A673 (cell line): Measurements from ENCODE around the gene CASP7.

Experiments used
- EZH2 ChIP-seq: fragments of 200-600 bp; sonication (generic); IDR thresholded peaks from 2 replicates; pipeline ENCODE4 v1.6.1; 2017; ENCODE audit warnings: borderline replicate concordance, low read depth, mild to moderate bottlenecking, mixed read lengths, antibody characterized with exemption, low read length; ENCODE audit not compliant: poor library complexity, severe bottlenecking
- TF ChIP-seq, protein P1 (sequence below): fragments of 300-800, 200-600 bp; sonication (generic); conservative IDR thresholded peaks from 2 replicates; pipeline ENCODE4 v1.5.1; 2017; ENCODE audit warnings: low read depth, mild to moderate bottlenecking, antibody characterized with exemption, low read length, moderate library complexity, mixed read lengths

- TF ChIP-seq, protein P1, sequence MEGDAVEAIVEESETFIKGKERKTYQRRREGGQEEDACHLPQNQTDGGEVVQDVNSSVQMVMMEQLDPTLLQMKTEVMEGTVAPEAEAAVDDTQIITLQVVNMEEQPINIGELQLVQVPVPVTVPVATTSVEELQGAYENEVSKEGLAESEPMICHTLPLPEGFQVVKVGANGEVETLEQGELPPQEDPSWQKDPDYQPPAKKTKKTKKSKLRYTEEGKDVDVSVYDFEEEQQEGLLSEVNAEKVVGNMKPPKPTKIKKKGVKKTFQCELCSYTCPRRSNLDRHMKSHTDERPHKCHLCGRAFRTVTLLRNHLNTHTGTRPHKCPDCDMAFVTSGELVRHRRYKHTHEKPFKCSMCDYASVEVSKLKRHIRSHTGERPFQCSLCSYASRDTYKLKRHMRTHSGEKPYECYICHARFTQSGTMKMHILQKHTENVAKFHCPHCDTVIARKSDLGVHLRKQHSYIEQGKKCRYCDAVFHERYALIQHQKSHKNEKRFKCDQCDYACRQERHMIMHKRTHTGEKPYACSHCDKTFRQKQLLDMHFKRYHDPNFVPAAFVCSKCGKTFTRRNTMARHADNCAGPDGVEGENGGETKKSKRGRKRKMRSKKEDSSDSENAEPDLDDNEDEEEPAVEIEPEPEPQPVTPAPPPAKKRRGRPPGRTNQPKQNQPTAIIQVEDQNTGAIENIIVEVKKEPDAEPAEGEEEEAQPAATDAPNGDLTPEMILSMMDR: no peak
- TF ChIP-seq EZH2: no peak
Measured at GRCh38 chr10:113708640-113709039, 28.9 kb downstream of the CASP7 start.
